ENCODE results near the gene NLRP1. TPM values are rescaled to one million over a fixed set of nuclear protein-coding genes. Genes with fewer than 3 reads are reported as not detected.

The NLRP1 gene
- polyA plus RNA-seq, 12 donors: 52.4 to 78.7 (median 60.9) TPM; not detected in 1

DNA sequence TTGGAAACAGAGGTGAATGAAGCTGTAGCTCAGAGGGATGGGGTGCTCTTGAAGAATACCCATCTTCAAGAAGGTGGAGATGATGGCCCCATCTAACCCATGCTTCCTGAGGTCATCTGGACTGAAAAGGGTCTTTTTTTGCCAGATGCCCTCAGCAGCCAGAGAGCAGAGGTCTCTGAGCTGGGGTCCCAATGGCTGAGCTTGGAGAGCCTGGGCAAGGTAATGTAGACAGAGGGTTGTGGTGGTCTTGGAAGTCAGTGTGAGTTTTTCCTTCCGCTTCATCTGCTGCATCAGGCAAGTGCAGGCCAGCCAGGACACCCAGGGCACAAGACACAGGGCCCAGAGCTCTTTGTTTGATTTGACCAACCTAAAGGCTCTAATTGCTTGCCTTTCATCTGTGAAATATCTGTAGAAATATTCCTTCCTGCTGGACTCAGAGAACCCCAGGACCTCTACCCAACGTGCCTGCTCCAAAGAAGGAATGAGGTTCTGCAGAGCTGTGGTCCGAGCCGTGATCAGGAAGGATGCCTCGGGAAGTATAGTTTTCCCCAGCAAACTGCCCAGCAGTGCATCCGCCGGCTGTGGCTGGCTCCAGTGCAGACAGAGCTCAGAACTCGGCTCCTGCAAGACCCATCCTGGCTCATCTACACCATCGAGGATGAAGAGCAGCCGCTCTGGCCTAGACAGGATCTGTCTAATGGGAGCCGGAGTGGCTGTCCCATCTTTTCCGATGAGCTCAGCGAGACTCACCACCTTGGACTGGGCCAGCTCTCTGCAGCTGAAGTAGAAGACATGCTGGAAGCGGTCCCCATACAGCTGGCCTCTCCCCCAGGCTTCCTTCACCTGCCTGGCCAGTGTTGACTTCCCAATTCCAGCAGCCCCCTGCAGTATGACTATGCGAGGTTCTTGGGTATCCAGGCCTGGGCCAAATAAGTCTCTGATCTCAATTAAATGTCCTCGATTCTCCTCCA, 25.2 kb downstream of the NLRP1 start:
- no peak for DNase-seq

GRCh38 chr17:5557990-5558389, 26.3 kb downstream of the NLRP1 start:
- no peak for DNase-seq

DNA sequence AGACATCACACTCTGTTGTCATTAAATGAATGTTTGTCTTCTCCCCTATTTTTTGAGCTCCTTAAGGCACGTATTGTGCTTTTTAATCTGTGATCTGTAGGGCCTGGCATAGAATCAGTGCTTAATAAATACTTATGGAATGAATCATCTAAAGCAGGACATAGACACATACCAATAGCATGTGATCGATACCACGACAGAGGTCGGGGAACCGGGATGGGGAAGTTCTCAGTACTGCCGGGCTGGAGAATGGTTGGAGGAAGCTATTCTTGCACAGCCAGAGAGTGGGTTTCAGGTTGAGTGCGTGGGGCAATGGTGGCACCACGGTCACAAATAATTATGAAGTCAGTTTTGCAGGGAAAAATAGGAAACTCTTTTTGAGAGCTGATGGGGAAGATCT, 26.8 kb downstream of the NLRP1 start:
- no peak for DNase-seq

GRCh38 chr17:5555254-5555653, 29.1 kb downstream of the NLRP1 start:
- DNase-seq: no peak

- DNase-seq: no peak
These were observed 30.8 kb downstream of the NLRP1 start for GRCh38 chr17:5553479-5553878.

GRCh38 chr17:5552841-5553240, 31.5 kb downstream of the NLRP1 start:
- DNase-seq: no peak

DNA sequence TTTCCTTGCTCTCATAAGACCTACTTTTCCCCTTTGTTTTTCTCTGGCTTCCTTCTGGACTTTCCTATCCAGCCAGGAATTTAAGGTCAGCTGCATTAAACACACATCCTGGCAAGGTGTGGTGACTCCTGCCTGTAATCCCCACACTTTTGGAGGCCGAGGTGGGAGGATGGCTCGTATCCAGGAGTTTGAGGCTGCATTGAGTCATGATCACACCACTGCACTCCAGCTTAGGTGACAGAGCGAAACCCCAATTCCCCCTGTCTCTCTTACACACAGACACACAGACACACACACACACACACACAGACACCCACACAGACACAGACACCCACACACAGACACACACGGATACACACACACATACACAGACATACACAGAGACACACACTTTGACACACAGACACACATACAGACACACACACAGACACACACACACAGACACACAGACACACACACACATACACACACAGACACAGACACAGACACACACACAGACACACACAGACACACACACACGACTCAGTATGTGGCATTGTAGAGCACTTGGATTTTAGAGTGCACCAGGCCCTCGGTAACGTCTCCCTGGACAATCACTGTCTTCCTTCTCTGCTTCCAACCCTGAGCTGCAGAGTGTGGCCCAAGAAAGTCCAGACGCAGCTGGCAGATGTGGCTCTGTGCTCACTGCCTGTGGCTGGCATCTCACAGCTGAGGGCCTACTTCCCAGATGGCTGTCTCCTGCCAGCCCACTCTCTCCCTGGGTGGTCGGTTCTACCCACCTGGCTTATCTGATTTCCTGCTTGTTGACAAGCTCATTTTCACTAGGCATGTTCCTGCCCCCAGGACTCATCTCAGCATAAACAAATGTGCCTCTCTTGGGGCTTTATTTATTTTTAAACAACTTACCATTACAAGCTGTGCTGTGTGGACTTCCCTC, 39.0 kb downstream of the NLRP1 start:
- no peak for DNase-seq

- no peak for DNase-seq
These were observed 40.2 kb downstream of the NLRP1 start for GRCh38 chr17:5544115-5544514.

DNA sequence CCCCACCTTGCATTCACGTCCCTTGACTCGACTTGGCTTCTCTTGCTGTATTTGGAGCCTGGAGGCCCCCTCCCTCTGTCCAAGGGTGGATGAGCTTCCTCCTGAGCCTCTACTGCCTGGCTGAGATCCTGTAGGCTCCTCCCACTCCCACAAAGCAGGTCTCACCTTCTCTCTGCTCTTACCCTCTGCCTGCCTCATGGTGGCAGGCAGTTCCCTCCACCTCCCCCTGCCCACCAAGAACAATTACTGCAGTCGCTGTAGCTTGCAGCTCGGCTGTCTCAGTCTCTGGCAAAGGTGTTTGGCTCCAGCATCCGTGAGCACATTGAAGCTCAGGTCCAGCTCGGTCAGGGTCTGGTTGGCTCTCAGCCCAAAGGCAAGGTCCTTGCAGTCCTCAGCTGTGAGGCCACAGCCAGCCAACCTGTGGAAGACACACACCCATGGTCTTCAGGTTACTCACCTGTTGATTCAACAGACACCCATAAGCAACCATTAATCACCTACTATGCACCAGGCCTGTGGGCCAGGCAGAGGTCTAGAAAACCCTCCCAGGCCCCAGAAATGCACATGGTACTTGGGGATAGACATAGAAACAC, 42.6 kb downstream of the NLRP1 start:
- no peak for DNase-seq

- no peak for DNase-seq
These were observed 44.0 kb downstream of the NLRP1 start for GRCh38 chr17:5540321-5540720.

DNA sequence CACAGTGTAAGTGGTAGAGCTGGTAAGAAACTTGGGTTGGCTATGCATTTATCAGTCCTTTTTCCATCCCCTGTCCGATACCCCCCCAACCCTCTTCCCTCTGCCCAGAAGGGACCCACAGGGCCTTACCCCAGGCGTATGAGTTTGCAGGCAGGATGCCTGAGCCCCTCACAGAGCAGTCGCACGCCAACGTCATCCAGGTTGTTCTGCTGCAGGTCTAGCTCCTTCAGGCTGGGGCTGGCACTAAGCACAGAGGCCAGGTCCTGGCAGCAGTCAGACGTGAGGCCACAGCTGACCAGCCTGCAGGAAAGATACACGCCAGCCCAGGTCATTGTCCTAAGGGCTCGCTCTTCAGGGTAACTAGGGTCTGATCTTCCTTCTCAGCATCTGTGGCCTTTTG, 45.0 kb downstream of the NLRP1 start:
- no peak for DNase-seq

DNA sequence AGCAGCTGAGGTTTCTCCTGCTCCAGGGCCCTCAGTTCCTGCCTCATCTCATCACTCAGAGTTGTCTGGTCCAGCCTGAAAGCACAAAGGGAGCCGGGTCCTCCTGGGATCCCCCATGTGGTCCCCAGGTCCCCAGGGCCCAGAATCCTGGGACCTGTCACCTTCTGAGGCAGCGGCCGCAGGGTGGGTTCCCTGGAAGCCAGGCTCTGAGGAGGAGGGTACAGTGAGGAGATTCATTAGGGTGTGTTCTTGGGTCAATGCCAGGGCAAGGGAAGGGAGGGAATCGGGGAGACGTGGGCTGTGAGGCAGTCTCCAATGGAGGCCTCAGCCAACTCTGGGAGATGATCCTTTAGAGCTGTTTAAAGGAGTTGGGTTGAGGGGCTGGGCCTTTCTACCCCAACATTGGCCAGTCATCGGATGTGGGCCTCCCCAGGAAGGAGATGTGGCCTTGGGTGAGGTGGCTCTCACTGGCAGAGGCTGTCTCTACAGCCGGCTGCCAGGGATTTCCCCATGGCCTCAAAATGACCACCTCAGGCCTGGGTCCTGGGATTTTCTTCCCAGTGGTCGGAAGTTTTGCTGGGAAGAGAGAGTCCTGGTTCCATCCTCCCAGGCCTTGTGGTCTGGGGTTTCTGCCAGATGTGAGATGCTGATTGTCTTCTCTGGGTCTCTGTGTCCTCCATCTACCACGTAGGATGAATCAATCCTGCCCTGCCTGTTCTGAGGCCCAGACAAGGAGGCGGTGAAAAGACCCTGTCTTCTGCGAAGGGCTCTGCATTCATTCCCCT, 47.3 kb downstream of the NLRP1 start:
- DNase-seq: no peak

GRCh38 chr17:5535436-5535835, 48.9 kb downstream of the NLRP1 start:
- DNase-seq: no peak

- no peak for DNase-seq
These were observed 50.6 kb downstream of the NLRP1 start for GRCh38 chr17:5533486-5534315.

- DNase-seq: no peak
These were observed 51.7 kb downstream of the NLRP1 start for GRCh38 chr17:5532581-5532980.

DNA sequence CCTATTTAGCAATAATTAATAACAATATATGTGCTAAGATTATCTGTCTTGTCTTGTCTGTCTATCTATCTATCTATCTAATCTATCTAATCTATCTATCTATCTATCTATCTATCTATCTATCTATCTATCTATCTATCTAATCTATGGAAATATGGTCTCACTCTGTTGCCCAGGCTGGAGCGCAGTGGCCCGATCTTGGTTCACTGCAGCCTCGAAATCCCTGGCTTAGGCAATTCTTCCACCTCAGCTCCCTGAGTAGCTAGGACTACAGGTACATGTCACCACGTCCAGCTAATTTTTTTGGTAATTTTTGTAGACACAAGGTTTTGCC, 53.3 kb downstream of the NLRP1 start:
- no peak for DNase-seq

DNA sequence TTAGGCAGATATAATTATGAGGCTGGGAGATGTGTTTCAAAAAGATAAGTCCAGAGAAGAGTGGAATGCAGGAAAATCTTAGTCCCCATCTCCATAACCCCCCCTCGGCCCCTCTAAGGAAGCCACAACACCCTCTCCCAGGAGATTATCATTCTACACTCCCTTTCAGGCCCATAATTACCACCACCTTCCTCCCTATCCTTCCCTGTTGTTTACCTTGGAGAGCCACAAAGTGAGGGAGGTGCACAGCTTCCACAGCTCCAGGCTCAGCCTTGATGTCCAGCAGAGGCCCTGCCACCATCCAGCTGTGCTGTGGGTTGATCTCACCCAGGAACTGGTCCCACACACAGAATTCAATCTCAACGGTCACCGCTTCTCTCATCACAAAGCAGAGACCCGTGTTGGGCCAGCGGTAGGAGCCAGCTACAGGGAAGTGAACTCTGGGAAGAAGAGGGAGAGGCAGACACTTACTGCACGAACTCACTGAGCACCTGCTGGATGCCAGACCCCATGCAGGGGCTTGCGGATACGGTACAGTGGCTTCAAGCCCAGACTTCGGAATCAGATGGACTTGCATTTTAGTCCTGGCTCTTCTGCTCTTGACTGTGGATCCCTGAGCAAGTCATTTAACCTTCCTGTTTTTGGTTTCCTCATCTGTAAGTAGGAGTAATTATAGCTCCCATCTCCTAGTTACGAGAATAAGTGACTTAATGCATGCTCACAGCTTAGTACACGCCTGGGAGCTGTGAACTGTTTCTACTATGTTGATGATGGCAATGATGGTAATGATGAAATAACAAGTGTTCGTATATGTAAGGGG, 53.8 kb downstream of the NLRP1 start:
- DNase-seq: no peak

GRCh38 chr17:5527601-5528250, 56.6 kb downstream of the NLRP1 start:
- DNase-seq: no peak
